GM19025 (cell line): ENCODE results near the gene FRMD3.
"Not testable (repeated sequence)": the region's sequence is repeated elsewhere in the genome, so short reads cannot be mapped to it uniquely, and the experiment has no call there.

ENCODE experiments used
- ATAC-seq: cut with Tn5 transposase; IDR thresholded peaks from one replicate; pipeline ENCODE4 v1.9.1; 2021; ENCODE audit warnings: mild to moderate bottlenecking, low read depth, moderate library complexity; ENCODE audit not compliant: unreplicated experiment

The FRMD3 gene

GRCh38 chr9:83526211-83526610 is 12.0 kb downstream of the FRMD3 start:
- no peak for ATAC-seq

DNA sequence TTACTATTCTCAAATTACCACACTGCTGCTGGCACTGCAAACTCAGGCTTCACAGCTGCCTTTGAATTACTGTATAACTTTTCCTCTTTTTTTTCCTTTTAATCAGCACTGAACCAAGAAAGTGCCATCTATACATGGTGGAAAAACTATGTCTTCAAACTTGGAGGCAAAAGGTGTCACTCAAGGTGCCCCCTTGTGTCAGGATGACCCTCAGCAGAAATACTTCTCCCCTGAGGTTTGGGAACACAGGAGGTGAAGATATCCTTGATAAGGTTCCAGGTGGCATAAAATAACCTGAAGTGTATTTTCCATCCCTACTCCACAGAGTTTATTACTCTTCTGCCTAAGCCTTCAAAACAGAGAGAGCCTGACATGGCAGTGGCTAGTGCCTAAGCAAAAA is 14.5 kb downstream of the FRMD3 start:
- ATAC-seq = no peak

DNA sequence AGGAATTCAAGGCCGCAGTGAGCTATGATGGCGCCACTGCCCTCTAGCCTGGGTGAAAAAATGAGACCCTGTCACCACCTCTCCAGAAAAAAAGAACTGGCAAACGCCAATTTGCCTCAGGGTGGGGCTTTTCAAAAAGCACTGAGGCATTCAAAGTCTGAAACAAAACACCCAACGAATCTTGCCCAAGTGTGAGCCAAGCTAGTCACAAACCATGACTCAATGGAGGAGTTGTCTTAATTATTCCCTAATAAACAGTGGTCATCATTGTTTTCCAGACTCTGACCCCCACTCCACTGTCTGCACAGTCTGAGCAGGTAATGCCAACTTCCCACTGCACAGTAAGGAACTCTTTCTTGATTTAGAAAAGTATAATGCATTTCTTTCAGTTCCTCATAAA is 16.8 kb downstream of the FRMD3 start:
- no peak for ATAC-seq

DNA sequence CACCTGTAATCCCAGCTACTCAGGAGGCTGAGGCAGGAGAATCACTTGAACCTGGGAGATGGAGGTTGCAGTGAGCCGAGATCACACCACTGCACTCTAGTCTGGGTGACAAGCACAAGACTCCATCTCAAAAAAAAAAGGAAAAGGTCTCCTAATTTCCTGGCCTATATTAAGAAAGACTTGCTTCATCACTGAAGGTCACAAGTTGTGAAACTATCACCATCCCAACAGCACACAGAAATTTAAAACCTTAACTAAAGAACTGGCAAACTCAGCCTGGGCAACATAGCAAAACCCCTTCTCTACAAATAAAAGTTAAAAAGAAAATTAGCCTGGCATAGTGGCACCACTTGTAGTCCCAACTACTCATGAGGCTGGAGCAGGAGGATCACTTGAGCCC is 17.2 kb downstream of the FRMD3 start:
- ATAC-seq = no peak

DNA sequence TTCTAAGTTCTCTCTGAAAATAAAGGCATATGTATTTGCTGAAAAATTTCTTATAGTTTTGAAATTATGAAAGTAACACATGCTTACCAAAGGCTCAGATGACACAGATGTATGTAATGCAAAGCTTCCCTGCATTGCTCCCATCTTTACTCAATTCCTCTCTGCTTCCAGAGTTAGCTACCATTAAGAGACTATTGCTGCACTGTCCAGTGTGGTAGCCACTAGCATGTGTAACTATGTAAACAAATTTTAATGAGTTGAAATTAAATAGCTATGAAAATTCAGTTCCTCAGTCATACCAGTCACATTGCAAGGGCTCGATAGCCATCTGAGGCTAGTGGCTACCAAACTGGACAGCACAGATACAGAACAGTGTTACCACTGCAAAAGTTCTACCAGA is 17.9 kb downstream of the FRMD3 start:
- no peak for ATAC-seq

GRCh38 chr9:83517980-83518379 is 20.2 kb downstream of the FRMD3 start:
- not testable (repeated sequence) for ATAC-seq

- ATAC-seq = no peak
Measured at GRCh38 chr9:83514767-83515166, 23.4 kb downstream of the FRMD3 start.

- ATAC-seq = no peak
Measured at GRCh38 chr9:83512621-83513020, 25.6 kb downstream of the FRMD3 start.

DNA sequence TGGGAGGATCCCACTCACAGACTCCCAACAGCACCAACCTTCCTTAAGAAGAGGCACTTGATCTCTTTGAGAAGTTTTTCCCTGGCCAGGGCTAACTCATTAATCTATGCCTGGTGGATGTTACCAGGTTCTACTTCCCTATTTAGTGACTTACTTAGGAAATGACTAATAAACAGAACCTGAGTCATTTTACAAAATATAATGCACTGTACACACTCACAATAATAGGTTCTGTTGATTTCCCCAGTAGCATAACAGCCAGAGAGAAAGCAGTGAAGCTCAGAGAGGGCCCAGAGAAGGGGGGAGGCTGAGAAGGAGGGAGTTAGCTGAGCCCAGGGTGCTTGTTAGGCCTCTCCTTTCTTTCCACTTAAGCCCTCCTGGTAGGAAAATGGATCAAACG is 27.1 kb downstream of the FRMD3 start:
- peak; percentile 79 for ATAC-seq

GRCh38 chr9:83509402-83509801 is 28.8 kb downstream of the FRMD3 start:
- ATAC-seq = no peak

GRCh38 chr9:83508067-83508466 is 30.1 kb downstream of the FRMD3 start:
- no peak for ATAC-seq

DNA sequence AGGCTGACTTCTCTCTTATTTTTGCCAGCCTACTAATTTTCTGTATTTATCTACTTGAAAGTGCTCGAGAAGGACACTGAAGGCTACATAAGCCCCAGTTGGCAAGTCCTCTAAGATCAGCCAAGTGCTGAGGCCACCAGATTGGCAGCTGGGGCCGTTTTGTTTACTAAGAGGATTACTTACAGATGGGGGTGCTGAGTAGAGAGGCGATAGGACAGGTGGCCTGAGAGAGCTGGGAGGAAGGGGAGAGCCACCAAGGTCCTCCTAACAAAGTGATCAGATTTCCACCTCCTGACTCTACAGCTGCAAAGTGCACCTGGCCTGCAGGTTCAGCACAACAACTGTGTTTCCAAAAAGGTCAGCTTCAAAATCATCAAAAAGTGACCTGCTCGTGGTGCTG is 32.9 kb downstream of the FRMD3 start:
- no peak for ATAC-seq

- ATAC-seq = no peak
Measured at GRCh38 chr9:83503866-83504265, 34.3 kb downstream of the FRMD3 start.

- ATAC-seq = no peak
Measured at GRCh38 chr9:83501565-83501964, 36.6 kb downstream of the FRMD3 start.

DNA sequence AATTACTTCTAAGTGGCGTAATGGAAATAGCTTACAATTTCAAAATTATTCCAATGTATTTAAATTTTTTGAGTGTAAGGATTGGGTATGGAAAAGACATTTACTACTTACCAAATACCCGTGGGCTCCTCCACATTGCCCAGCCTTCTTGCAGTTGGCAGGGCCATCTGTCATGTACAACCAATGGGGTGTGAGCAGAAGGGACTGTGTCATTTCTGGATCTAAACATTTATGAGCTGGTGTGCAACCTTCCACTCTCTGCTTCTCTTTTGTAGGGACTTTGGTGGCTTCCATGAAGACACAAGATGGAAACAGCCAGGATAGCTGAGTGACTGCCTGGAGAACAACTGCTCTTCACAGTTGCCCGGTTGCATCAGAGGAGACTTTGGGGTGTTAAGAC is 40.8 kb downstream of the FRMD3 start:
- no peak for ATAC-seq

DNA sequence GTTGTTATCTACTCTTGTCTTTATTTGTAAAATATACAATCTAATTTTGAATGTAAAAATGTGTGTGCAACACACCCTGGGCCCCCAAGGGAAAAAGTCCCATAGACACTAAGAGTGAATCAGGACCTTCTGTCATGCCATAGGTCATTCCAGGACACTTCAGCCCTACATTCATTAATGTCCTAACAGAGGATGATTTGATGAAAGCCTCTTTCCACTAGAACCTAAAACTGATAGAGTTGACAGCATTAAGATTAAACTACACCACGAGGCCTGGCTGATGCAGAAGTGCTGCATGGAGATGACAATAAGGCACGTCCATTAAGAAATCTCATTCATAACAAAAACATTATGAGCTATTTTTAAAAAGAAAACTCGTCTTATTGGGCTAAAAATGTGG is 46.2 kb downstream of the FRMD3 start:
- no peak for ATAC-seq

DNA sequence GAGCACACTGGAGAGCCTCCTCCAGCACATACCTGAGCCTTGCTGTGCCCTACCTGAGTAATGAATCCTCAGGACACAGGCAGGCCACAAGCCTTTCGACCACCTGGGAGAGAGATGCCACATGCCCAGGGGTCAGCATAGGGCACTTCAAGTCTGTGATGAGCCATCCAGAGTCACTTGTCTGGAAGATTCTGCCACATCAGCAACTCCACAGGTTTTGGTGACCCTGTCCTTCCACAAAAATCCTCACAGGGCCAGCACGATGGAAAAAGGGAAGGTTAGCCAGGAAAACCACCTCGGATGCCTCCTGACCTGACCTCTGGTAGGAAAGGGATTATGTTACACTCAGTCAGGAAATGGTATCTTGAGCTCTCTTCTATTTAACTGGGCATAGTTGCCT is 46.8 kb downstream of the FRMD3 start:
- no peak for ATAC-seq

DNA sequence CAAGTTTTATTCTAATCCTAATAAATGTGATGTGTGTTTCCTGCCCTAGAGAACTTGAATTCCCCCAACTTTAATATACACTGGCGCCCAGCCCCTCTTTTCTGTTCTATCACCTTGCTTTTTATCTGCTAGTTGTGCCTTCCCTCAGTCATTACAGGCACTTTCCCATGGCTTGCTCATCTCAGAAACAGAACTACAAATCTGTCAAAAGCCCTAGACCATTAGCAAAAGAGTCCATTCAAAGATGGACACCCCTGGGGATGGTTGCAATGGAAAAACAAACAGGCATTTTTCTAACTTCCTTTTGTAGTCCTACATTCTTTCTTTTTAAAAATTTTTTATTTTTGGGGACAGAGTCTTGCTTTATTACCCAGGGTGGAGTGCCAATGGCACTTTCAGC is 48.2 kb downstream of the FRMD3 start:
- ATAC-seq = no peak

GRCh38 chr9:83484990-83485389 is 53.2 kb downstream of the FRMD3 start:
- ATAC-seq = no peak

GRCh38 chr9:83483223-83483622 is 55.0 kb downstream of the FRMD3 start:
- ATAC-seq = no peak

DNA sequence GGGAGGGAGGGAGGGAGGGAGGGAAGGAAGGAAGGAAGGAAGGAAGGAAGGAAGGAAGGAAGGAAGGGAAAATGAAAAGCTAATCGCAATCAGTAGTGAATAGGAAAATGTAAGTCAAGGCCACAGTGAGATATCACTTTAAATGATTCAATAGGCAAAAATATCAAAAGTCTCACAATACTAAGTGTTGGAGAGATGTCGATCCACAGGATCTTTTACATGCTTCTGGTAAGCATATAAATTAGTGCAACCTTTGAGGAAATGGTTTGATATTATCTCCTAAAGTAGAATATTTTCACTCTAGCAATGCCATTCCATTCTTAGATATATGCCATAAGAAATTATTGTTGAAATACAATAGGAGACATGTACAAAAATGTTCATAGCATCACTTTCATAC is 58.4 kb downstream of the FRMD3 start:
- no peak for ATAC-seq

GRCh38 chr9:83477571-83477970 is 60.6 kb downstream of the FRMD3 start:
- ATAC-seq = no peak

- ATAC-seq = no peak
Measured at GRCh38 chr9:83477120-83477519, 61.1 kb downstream of the FRMD3 start.

GRCh38 chr9:83476513-83476912 is 61.7 kb downstream of the FRMD3 start:
- no peak for ATAC-seq
